Activated CD8-positive, alpha-beta memory T cell treated with anti-CD3 and anti-CD28 coated beads for 4 hours (primary cell): ENCODE results near the gene OR52B4.
"Not testable (repeated sequence)": the region's sequence is repeated elsewhere in the genome, so short reads cannot be mapped to it uniquely, and the experiment has no call there.

Experiments
- DNase-seq, 2 donors: peaks; one replicate each; pipeline ENCODE4 v3.0.0-alpha.2; 2020; ENCODE audit warnings: low read depth in 2 of 2

OR52B4 gene

DNA sequence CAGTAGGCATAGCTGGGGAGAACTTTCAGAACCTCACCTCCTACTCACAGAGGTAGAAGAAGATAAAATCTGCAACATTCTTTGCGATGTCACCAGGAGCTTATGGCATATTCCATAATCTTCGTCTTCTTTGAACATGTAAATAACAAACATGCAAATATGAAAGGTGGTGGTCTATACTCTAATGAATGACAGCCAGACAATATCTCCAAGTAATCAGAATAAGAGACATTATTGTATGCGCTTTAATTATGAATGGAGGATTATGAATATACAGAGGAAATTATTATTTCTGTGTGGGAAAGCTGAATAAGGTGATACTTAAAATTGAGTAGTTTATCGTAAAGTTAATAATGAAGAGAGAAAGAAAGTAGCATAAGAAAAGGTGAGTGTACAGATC lies at the start of gene OR52B4:
OR52B4 (minus strand) TSS at position 101 of the 400 bp plus-strand sequence; CDS start at position 10, 91 bp downstream.
- no peak for DNase-seq

GRCh38 chr11:4416816-4417215 lies 48.6 kb upstream of the OR52B4 start:
- DNase-seq = no peak

GRCh38 chr11:4416306-4416705 lies 48.1 kb upstream of the OR52B4 start:
- no peak for DNase-seq

DNA sequence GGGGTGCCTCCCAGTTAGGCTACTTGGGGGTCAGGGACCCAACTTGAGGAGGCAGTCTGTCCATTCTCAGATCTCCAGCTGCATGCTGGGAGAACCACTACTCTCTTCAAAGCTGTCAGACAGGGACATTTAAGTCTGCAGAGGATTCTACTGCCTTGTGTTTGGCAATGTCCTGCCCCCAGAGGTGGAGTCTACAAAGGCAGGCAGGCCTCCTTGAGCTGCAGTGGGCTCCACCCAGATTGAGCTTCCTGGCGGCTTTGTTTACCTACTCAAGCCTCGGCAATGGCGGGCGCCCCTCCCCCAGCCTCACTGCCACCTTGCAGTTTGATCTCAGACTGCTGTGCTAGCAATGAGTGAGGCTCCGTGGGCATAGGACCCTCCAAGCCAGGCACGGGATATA lies 38.0 kb upstream of the OR52B4 start:
- DNase-seq = not testable (repeated sequence)

GRCh38 chr11:4393858-4394223 lies 25.7 kb upstream of the OR52B4 start:
- DNase-seq = no peak

DNA sequence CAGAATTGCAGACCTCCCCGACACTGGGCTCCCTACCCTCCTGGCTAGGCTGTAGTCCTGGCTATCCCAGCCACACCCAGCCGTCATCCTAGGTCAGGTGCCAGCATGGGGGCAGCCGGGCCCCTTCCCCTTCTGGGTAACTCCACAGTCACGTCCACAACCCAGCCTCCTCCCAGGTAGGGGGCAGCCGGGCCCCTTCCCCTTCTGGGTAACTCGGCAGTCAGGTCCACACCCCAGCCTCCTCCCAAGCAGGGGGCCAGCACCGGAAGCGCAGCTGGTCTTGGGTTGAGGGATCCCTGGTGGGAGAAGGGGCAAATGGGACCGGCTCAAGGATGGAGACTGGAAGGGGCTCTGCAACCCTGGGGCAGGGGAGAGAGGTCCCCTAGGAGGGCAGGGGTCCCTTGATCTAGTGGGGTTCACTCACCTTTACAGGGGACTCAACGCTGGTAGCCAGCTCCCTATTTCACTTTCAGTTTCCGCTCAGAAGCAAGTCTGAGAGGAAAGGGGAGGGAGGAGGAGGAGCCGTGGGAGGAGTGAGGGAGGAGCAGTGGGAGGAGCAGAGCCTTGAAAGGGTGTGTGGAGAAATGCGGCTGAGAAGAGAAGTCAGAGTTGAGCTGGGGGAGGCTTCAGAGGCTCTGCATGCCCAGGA lies 25.1 kb upstream of the OR52B4 start, which contains the start of gene TRIM21:
TRIM21 (minus strand) TSS at position 494 of the 649 bp plus-strand sequence. CDS start 3,293 bp downstream, outside the sequence.
- DNase-seq = peak; percentile 81 to 82

- DNase-seq = no peak
Observed at GRCh38 chr11:4388221-4388620, 20.0 kb upstream of the OR52B4 start.

DNA sequence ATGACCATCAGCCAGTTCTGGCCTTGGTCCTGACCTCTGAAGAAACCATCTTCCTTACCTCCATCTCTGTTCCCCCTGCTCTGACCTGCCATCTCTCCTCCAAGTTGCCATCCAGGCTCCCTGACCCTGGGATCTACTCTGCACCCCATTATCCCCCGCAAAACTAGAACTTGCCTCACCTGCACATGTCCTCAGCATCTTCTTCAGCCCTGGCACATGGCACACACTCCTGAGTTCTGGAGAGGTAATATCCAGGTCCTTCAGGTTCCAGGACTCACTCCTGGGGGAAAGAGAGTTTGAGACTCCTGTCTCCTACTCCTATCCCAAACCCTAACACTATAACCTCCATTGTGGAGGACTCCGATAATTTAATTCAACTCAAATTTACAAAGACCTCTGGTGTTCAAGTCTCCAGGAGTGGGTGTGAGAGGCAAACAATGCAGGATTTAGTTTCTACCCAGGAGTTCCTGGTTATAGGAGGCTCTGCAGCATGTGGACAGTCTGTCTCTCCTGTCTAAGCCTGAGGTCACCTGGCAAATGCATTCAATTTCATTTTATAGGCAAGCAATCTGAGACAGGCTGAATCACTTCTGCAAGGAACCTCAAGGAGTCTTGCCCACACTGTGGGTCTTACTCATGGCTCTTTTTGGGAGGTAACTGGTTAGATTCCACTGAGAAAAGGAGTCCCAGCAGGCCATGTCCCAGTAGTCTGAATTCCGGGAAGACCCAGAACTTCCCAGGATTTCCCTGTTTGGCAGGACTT lies 18.0 kb upstream of the OR52B4 start:
- DNase-seq = no peak

DNA sequence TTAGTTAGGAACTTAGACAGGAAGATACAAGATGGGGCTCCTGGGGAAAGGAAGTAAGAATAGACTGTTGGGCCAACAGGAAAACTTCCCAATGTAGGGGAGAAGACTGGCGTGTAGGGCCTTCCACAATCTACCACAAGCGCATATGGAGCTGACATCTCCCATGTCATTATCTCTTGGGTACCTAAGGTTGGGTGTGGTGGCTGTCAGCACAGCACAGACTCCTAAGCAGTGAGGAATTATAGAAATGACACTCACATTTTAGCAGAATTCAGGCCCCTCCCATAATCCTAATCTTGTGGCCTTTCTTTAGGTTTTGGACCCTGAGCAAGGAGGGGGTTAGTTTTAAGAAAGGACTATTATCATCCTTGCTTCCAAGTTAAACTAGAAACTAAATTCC lies 13.7 kb upstream of the OR52B4 start:
- no peak for DNase-seq

DNA sequence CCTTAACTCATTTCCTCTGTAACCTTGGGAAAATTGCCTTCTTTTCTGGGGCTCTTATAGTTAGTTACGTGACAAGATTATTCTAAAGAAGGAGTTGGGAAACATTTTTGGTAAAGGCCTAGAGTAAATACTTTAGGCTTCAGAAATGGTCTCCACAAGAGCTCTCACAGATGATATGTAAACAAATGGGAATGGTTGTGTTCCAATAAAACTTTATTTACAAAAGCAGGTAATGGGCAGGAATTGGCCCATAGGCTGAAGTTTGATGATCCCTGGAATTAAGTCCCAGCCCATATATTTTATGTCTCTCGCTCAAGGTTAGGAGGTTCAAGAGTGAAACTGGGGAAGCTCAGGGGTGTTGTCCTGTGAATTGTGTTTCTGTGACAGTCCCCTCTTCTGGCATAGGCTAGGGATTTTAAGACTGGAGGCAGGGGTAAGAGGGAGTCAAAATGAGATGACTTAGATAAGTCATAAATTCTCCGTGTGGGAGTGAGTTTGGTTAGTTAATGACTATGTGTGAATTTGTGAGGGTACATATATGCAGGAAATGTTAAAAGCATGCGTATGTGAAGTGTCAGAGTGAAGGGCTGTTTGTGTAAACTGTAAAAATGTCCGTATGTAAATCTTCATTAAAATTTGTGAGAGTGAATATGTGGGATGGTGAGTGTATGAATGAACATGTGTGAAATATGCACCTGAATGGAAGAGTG lies 7.4 kb upstream of the OR52B4 start:
- DNase-seq = no peak

DNA sequence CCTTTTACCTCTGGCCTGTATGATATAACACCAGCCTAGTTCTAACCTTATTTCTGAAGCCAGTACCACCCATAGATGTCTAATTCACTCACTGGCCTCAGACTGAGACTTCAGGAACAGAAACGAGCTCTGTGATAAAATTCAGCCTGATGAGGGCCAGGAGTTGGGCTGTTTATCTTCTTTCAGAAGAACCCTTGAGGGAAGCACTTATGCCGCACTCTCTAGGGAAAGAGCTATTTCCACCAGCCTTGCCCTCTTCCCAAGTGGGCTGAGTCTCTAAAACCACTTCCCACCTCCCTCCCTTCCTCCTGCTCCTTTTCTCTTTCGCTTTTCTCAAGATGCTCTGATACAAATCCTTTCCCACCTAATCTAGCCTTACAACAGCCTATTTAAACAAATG lies 2.0 kb upstream of the OR52B4 start:
- no peak for DNase-seq

DNA sequence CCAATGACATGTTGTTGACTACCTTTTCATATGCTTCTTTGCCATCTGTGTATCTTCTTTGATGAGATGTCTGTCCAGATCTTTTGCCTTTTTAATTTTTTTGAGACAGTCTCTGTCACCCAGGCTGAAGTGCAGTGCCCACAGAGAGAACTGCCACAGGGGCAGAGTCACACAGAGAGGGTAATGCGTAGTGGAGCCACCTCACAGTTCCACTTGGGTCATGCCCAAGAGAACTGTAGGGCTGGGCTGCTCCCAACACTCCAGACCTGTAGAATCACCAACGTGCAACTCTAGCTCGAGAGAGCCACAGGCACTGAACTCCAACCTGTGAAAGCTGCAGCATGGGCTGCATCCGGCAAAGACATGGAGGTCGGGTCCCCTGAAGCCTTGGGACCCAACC lies 20.0 kb downstream of the OR52B4 start:
- not testable (repeated sequence) for DNase-seq

DNA sequence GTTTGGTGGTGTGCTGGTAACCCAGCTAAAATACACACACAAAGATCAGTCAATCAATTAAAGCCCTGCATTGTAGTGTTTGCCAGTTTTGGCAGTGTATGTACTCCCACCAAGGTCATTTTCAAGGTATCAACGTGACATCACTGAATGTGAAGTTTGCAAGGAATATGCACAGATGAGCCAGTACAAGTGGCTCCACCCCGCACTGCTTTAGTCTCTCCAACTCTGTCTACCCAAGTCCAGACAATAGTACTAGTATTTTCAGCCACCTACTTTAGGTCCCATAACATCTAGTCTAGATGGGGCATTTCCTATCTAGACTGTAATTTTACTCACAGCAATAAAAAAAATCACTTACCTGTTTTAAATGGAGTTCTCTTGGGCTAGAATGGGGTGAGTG lies 22.8 kb downstream of the OR52B4 start:
- DNase-seq = not testable (repeated sequence)

GRCh38 chr11:4334356-4334755 lies 33.8 kb downstream of the OR52B4 start:
- DNase-seq = not testable (repeated sequence)
